Lung (tissue), 12 donors: Measurements from ENCODE around the gene ITGA1. TPM values are rescaled to one million over a fixed set of nuclear protein-coding genes. Genes with fewer than 3 reads are reported as not detected.

ENCODE experiments used
- ATAC-seq: fragments of 200-7000 bp; cut with Tn5 transposase; one replicate; pipeline ENCODE4 v1.9.1; 2020; ENCODE audit warnings: moderate number of reproducible peaks; ENCODE audit not compliant: insufficient read depth, low FRiP score
- DNase-seq, 3 donors: peaks; one replicate each; pipeline ENCODE4 v3.0.0-alpha.2; 2013 to 2017
- H3K27ac ChIP-seq, 2 donors: one replicate each; pipeline ENCODE4 v1.5.1; 2013; ENCODE audit warnings: mild to moderate bottlenecking in 2 of 2, moderate library complexity in 2 of 2, control low read depth in 1 of 2, inconsistent platforms in 1 of 2, low read depth in 1 of 2, low read length in 1 of 2
- H3K27me3 ChIP-seq, 3 donors: one replicate each; pipeline ENCODE4 v1.5.1; 2013; ENCODE audit warnings: low read length in 2 of 3; ENCODE audit not compliant: control insufficient read depth in 3 of 3, insufficient read depth in 3 of 3
- H3K36me3 ChIP-seq, 4 donors: one replicate each; pipeline ENCODE4 v1.5.1; 2013; ENCODE audit warnings: low read length in 4 of 4, mild to moderate bottlenecking in 1 of 4, moderate library complexity in 1 of 4; ENCODE audit not compliant: control insufficient read depth in 4 of 4, insufficient read depth in 4 of 4
- H3K4me1 ChIP-seq, 5 donors: one replicate each; pipeline ENCODE4 v1.5.1; 2013; ENCODE audit warnings: low read length in 5 of 5, mild to moderate bottlenecking in 2 of 5, moderate library complexity in 1 of 5; ENCODE audit not compliant: control insufficient read depth in 5 of 5, insufficient read depth in 5 of 5
- H3K4me3 ChIP-seq: one replicate; pipeline ENCODE4 v1.5.1; 2013; ENCODE audit warnings: mild to moderate bottlenecking, control low read depth, moderate library complexity
- H3K9ac ChIP-seq, 2 donors: one replicate each; pipeline ENCODE4 v1.5.1; 2013; ENCODE audit warnings: low read length in 2 of 2, control low read depth in 1 of 2; ENCODE audit not compliant: insufficient read depth in 1 of 2
- H3K9me3 ChIP-seq, 4 donors: one replicate each; pipeline ENCODE4 v1.5.1; 2013; ENCODE audit warnings: low read length in 3 of 4, mild to moderate bottlenecking in 1 of 4, moderate library complexity in 1 of 4; ENCODE audit not compliant: control insufficient read depth in 4 of 4, insufficient read depth in 3 of 4
- WGBS, 2 donors: extraction: QIAGEN DNeasy Blood & Tissue Kit; methylation state at CpG; one replicate each; pipeline ENCODE4 v1.1.7; 2013; 5-methylcytosine and 5-hydroxymethylcytosine counted together
- polyA plus RNA-seq, 2 donors: library from polyadenylated mRNA; stranded (reverse); fragments of 200-250 nt; gene quantifications; one replicate each; pipeline ENCODE4 v1.2.1, GENCODE V29; 2013
- total RNA-seq, 2 donors: library from RNA; depleted of rRNA in 1 of 2; stranded (reverse); fragments of >200 nt in 1 of 2; gene quantifications; one replicate each; pipeline ENCODE4 v1.2.1, GENCODE V29; 2014 to 2021
- TF ChIP-seq, protein P1 (sequence below): IDR thresholded peaks from 2 replicates; pipeline ENCODE4 v1.5.1; 2012; ENCODE audit warnings: mild to moderate bottlenecking; ENCODE audit errors: control extremely low read depth, extremely low read depth
- donor health status: control.
- donor health status: control.
- donor health status: Bipolar disorder and iron deficiency.
- donor health status: healthy.
- donor health status: DM: yes; HTN: yes; CAD: no.

The ITGA1 gene
- total and polyA plus RNA-seq, 4 donors, result 8.8 to 119 (median 47.6) TPM

DNA sequence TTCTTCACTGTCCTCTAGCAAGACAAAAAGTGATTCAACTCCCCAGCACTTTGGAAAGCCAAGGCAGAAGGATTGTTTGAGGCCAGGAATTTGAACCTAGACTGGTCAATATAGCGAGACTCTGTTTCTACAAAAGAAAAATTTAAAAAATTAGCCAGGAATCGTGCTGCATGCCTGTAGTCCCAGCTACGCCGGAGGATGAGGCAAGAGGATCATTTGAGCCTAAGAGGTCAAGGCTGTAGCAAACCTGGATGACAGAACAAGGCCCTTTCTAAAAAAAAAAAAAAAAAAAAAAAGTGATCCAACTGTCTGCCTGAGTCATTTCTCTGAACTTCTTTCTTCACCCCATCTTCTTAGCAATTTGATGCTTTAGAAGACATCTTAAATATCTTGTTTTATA is 213.8 kb downstream of the ITGA1 start:
- no peak overlapping the region for H3K27ac ChIP-seq
- H3K4me3 ChIP-seq, result no peak overlapping the region
- 94 to 95% methylated on average over 4 of the region's 4 CpGs for WGBS, 2 donors
- H3K4me1 ChIP-seq, result peaks cover 0 to 4% (median 0%) of the 10 kb centered on the region in 5 donors
- ATAC-seq, result no peak
- H3K9ac ChIP-seq, result no peak overlapping the region
- no peak for DNase-seq
- peaks cover 0 to 1% (median 0%) of the 10 kb centered on the region in 4 donors for H3K36me3 ChIP-seq
- TF ChIP-seq, protein P1, sequence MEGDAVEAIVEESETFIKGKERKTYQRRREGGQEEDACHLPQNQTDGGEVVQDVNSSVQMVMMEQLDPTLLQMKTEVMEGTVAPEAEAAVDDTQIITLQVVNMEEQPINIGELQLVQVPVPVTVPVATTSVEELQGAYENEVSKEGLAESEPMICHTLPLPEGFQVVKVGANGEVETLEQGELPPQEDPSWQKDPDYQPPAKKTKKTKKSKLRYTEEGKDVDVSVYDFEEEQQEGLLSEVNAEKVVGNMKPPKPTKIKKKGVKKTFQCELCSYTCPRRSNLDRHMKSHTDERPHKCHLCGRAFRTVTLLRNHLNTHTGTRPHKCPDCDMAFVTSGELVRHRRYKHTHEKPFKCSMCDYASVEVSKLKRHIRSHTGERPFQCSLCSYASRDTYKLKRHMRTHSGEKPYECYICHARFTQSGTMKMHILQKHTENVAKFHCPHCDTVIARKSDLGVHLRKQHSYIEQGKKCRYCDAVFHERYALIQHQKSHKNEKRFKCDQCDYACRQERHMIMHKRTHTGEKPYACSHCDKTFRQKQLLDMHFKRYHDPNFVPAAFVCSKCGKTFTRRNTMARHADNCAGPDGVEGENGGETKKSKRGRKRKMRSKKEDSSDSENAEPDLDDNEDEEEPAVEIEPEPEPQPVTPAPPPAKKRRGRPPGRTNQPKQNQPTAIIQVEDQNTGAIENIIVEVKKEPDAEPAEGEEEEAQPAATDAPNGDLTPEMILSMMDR, result no peak
- H3K9me3 ChIP-seq, result no peaks in the 10 kb centered on the region
- H3K27me3 ChIP-seq, result no peaks in the 10 kb centered on the region

DNA sequence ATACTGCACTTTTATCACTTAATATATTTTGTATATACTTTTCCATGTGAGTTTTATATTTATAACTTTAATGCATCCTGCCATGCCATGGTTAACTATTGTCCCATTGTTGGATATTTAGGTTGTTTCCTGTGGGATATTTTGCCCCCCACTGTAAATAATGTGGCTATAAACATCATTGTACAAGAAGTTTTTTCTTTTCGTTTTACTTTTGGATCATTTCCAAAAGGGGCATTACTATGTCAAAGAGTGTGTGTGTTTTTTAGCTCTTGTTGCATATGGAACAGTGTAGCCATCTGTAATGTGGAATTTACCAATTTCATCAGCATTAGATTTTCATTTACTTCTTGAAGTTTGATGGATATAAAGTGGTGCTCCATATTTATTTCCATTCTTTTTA is 214.8 kb downstream of the ITGA1 start:
- H3K9me3 ChIP-seq, result no peaks in the 10 kb centered on the region
- no peak overlapping the region for H3K27ac ChIP-seq
- H3K27me3 ChIP-seq, result no peaks in the 10 kb centered on the region
- H3K4me3 ChIP-seq, result no peak overlapping the region
- ATAC-seq, result no peak
- no peak overlapping the region for H3K9ac ChIP-seq
- H3K36me3 ChIP-seq, result peaks cover 0 to 1% (median 0%) of the 10 kb centered on the region in 4 donors
- TF ChIP-seq, protein P1, result no peak
- peaks cover 0 to 4% (median 0%) of the 10 kb centered on the region in 5 donors for H3K4me1 ChIP-seq
- WGBS, 2 donors, result 64 to 76% methylated on average over 1 of the region's 1 CpG
- DNase-seq, result no peak

DNA sequence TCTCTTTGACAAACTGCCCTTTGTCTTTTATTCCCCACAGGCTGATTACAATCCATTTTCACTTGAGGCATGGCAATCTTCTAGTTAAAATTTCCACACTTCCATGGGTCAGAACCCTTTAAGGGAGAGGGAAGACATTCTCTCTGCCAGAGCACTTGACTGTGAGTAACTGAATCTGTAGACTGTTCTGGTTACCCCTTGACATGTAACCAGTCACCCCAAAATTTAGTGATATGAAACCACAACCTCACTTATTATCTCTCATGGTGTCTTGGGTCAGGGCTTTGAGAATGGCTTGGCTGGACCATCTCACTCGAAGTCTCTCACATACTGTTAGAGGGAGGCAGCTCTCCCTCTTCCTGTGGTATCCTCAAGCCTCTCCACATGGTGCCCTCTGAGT is 215.4 kb downstream of the ITGA1 start:
- Histone ChIP-seq H3K4me3 (no peak overlapping the region), H3K27ac (no peak overlapping the region), H3K9me3 (no peaks in the 10 kb centered on the region), H3K9ac (no peak overlapping the region), H3K4me1 (peaks cover 0 to 4% (median 0%) of the 10 kb centered on the region in 5 donors), H3K27me3 (no peaks in the 10 kb centered on the region), H3K36me3 (peaks cover 0 to 1% (median 0%) of the 10 kb centered on the region in 4 donors)
- TF ChIP-seq, protein P1, result no peak
- ATAC-seq (no peak), DNase-seq (no peak)
- WGBS, 2 donors, result 81 to 96% methylated on average over 1 of the region's 1 CpG
